GM18502 (cell line): ENCODE results near the gene MRPS34.
"Not testable (repeated sequence)": the region's sequence is repeated elsewhere in the genome, so short reads cannot be mapped to it uniquely, and the experiment has no call there.

Experiments
- ATAC-seq: cut with Tn5 transposase; IDR thresholded peaks from one replicate; pipeline ENCODE4 v1.9.1; 2021; ENCODE audit warnings: mild to moderate bottlenecking; ENCODE audit not compliant: unreplicated experiment, poor library complexity

Gene MRPS34

DNA sequence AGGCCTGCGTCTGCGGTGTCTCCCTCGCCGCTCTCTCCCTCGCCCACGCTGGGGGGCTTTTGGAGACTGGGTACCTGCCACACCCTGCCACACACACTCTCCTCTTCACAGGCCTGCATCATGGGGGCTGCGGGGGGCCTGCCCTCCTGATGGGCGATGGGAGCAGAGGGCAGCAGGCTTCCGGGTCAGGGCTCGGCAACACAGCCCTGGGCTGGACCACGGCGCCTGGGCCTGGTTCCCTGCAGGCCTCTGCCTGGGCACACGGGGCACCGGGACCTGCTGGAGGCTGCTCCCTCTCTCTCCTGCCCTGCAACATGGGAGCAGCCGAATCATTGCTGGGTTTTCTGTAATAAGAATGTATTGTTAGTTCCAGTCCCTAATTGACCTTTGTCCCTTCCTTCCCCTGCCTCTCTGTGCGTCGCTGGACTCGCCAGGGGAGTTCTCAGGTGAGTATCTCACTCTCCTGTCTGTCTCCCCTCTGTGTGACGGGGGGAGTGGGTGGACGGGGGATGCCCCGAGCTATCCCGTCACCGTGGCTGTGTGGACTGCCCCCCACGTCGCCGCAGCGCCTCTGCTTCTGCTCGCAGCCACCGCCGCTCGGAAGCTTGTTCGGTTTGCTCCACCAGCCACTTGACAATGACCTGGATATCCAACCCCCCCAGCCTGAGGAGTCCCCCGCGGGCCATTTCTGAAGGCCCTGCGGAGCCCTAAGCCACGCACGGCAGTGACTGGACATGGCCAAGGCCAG, 15.0 kb downstream of the MRPS34 start:
- ATAC-seq, result no peak

DNA sequence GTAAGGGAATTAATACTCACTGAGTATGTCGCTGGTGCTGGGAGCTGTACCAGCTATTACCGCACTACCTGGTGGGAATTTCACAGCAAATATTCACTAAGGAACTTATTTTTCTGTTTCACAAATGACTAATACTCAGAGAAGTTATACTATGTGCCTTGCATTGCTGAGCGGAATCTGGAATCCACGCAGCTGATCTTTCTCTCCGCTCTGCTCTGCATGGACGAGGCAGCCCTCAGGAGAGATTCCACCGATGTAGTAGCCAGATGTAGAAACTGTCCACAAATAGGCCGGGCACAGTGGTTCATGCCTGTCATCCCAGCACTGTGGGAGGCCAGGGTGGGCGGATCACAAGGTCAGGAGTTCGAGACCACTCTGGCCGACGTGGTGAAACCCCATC, 18.7 kb downstream of the MRPS34 start:
- ATAC-seq, result no peak

DNA sequence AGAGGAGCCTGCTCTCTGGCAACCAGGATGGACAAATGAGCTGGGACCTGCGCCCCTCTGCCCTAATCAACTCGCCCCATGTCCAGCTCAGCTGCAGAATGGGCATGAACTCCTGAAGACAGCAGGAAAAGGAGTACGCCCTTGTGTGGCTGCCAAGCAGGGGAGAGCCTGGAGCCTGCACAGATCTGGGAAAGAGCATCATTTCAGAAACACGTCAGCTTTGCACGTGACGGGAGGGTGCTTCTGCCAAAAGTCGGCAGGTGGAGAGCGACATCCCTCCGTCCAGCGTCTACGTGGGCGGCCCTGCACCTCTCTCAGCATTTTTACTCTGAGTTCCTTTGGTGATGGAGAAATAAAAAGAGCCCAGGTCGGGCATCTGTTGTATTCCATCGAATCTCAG, 20.1 kb downstream of the MRPS34 start:
- no peak for ATAC-seq

DNA sequence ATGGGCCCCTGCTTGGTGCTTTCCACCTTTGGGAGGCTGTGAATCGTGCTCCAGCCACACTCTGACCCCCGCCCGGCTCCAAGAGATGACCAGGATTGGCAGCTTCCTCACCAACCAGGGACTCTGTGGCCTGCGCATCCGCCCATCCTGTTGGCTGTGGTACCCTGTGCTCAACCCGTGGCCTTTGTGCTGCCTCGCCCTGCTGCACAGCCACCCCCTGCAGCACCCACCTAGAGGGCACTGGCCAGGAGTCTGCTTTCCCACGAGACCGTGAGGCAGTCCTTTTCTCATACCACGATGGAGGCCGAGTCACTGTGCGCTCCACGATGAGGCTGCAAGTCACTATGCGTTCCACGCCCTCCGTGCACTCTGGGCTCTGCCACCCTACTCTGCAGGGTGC, 21.0 kb downstream of the MRPS34 start:
- ATAC-seq, result no peak

DNA sequence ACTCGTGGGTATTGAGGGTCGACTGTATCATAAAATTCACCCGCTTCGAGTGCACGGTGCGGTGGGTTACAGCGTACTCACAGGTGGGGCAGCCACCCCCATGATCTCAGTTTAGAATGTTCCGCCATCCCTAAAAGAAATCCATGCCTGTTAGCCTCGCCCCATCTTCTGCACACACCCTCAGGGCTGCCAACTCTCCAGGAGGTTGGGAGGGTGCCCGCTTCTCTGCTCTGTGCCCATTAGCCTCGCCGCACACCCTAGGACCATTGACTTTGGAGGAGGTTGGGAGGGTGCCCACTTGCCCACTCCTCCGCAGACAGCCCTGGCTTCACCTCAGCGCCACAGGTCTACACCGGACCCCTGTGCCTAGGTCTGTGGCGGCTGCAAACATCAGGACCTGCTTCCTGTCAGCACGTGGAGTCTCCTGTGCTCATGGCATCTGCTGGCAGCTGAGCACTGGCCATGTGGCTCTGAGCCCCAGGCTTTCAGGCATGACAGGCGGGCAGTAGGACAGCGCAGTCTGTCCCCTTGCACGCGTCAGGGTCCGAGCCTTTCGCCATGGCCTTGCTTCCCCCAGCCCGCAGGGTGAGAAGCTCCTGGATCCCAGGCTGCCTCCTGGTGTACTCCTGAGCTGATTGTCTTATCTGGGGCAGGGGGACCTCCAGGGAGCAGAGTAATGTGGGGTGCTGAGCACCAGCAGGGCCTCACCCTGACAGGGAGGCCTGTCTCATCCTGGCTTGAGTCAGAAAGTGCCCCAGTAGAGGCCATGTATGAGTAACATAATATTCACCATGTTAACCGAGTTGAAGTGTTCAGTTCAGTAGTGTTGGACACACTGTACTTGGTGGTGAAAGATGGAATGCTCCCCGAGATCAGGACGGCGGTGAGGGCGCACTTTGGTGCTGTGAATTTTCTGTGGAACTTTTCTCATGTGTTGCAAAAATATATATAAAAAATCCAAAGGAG, 23.5 kb downstream of the MRPS34 start:
- no peak for ATAC-seq

DNA sequence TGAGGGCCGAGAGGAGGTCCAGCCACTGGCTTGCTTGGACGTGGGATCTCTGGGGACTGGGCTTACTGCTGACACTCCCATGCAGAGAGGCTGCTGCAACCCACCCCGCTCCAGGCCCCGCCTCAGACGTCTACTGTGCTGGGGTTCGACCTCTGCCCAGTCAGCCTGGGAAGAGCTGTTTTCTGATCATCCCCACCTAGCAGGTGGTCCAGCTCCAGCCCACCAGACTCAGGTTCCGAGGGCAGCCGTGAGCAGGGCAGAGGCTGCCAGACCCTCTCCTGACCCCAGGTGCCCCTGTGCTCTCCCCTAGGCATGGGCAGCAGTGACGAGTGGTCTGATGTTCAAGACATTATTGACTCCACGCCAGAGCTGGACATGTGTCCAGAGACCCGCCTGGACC, 25.0 kb downstream of the MRPS34 start:
- ATAC-seq, result no peak

DNA sequence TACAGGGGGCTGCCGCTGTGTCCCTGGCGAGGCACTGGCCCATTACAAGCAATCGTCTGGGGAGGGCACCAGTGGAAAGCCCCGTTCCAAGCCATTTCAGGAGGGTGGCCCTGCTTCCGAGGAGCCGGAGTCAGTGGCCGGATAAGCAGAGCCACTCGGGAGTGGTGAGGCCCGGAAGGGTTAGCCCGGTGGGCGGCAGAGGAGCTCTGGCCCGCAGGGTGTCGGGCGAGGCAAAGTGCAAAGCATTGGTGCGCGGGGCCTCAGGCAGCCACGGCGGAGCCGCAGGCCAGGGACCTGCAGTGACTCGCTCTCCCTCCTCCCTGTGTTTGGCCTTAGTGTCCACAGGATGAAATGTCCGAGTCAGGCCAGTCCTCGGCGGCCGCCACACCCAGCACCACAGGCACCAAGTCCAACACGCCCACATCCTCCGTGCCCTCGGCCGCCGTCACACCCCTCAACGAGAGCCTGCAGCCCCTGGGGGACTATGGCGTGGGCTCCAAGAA, 26.2 kb downstream of the MRPS34 start:
- no peak for ATAC-seq

DNA sequence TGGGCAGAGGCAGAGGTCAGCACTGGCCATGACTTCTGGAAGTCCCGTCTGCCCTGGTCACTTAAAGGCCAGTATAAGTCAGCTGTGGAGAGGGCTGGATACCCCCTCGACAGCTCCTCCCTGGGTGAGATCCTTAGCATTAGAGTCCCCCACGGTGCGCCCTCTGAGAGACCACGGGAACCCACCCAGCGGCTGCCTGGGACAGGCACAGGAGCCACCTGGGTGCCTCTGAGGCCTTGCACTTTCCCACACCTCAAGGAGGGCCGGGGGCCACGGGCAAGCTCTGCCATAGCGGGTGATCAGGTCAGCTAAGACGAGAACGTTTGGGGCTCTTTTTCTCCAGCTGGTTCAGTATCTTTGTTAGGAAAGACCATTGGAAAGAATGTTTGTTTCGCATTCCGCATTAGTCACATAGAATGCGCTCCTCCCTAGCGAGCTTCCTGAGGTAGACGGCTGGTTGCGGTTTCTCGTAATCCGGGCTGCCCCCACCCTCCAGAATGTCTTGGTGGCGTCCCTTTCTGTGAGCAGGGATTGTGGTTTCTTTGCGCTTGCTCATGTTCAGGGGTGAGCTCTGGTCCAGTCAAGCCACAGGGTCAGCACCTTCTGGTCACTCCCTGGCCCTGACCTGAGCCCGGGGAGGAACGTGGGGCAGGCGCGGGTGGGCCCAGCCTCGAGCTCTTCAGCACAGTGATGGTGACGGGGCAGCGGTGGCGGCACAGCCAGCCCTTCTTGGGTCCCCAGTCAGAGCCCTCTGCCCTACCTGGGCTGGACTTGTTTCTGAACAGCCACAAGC, 26.8 kb downstream of the MRPS34 start:
- no peak for ATAC-seq

GRCh38 chr16:1745181-1745899, 27.6 kb downstream of the MRPS34 start:
- ATAC-seq, result no peak

GRCh38 chr16:1744338-1744840, 28.5 kb downstream of the MRPS34 start:
- ATAC-seq, result no peak

GRCh38 chr16:1743376-1744337, 29.3 kb downstream of the MRPS34 start:
- no peak for ATAC-seq

- ATAC-seq, result no peak
Measured at GRCh38 chr16:1741553-1742165, 31.3 kb downstream of the MRPS34 start.

GRCh38 chr16:1740781-1741490, 32.0 kb downstream of the MRPS34 start:
- ATAC-seq, result no peak

GRCh38 chr16:1740234-1740633, 32.7 kb downstream of the MRPS34 start:
- no peak for ATAC-seq

- no peak for ATAC-seq
Measured at GRCh38 chr16:1734816-1735215, 38.1 kb downstream of the MRPS34 start.

- ATAC-seq, result no peak
Measured at GRCh38 chr16:1734123-1734522, 38.8 kb downstream of the MRPS34 start.

- not testable (repeated sequence) for ATAC-seq
Measured at GRCh38 chr16:1732551-1732987, 40.4 kb downstream of the MRPS34 start.
